Astrocyte of the spinal cord (primary cell): ENCODE measurements around the gene NKX2-4.

Experiments used
- DNase-seq: peaks from one replicate; pipeline ENCODE4 v3.0.0; 2011; ENCODE audit warnings: low read depth, low spot score
- H3K4me3 ChIP-seq: 2 replicates; pipeline ENCODE4 v1.5.1; 2011; ENCODE audit warnings: low read depth, mild to moderate bottlenecking, low read length, moderate library complexity
- in situ Hi-C: cut with HindIII; loops from 2 replicates; pipeline ENCODE4 v1.10.0; 2017; ENCODE audit warnings: low sequenced_read_pairs
- TF ChIP-seq, protein P1 (sequence below): IDR thresholded peaks from 2 replicates; pipeline ENCODE4 v1.5.1; 2012; ENCODE audit warnings: low read depth, mild to moderate bottlenecking, low read length, inconsistent platforms

NKX2-4 gene

DNA sequence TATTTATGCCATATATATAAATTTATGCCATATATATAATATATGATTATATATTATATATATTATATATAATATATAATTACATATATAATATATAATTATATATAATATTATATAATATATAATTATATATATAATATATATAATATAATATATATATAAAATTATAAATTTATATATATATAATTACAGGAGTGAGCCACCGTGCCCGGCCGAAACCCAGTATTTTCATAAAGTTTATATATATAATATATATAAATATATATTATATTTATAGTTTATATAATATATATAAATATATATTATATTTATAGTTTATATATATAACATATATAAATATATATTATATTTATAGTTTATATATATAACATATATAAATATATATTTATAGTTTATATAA, 31.6 kb downstream of the NKX2-4 start:
- TF ChIP-seq, protein P1, sequence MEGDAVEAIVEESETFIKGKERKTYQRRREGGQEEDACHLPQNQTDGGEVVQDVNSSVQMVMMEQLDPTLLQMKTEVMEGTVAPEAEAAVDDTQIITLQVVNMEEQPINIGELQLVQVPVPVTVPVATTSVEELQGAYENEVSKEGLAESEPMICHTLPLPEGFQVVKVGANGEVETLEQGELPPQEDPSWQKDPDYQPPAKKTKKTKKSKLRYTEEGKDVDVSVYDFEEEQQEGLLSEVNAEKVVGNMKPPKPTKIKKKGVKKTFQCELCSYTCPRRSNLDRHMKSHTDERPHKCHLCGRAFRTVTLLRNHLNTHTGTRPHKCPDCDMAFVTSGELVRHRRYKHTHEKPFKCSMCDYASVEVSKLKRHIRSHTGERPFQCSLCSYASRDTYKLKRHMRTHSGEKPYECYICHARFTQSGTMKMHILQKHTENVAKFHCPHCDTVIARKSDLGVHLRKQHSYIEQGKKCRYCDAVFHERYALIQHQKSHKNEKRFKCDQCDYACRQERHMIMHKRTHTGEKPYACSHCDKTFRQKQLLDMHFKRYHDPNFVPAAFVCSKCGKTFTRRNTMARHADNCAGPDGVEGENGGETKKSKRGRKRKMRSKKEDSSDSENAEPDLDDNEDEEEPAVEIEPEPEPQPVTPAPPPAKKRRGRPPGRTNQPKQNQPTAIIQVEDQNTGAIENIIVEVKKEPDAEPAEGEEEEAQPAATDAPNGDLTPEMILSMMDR: no peak
- DNase-seq: no peak
- in situ Hi-C loops: no loop called here

DNA sequence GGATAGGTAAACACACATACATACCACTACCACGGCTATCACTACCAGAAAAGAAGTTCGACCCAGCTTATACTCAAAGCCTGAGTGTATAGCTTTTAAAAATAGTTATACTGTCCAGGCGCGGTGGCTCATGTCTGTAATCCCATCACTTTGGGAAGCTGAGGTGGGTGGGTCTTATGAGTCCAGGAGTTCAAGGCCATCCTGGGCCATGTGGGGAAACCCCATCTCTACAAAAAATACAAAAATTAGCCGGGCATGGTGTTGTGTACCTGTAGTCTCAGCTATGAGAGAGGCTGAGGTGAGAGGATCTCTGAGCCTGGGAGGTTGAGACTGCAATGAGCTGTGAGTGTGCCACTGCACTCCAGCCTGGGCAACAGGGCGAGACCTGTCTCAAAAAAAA, 32.9 kb downstream of the NKX2-4 start:
- TF ChIP-seq, protein P1: no peak
- H3K4me3 ChIP-seq: no peak overlapping the region
- in situ Hi-C loops: no loop called here
- DNase-seq: no peak

More for the DNA sequence above, 31.6 kb downstream of the NKX2-4 start:
- H3K4me3 ChIP-seq: no peak overlapping the region

DNA sequence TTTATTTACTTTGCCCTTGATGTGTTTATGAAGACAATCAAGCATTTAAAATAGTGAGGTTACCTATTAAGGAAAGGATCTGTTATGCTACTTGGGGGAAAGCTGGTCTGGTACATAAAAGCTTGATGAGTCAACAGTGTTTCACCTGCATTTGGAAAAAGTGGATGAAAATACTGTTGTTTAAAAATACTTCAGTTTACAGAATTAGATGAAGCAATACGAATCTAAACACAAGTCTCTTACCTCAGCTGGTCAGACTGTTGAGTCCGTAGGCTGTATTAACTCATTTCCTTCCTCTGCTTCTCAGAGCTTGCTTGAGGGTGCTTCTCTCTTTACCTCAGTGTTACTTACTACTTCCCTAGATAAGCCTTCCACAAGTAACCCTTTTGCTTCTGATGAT, 36.1 kb downstream of the NKX2-4 start:
- no peak for DNase-seq
- TF ChIP-seq, protein P1: no peak
- H3K4me3 ChIP-seq: no peak overlapping the region
- in situ Hi-C loops: no loop called here

DNA sequence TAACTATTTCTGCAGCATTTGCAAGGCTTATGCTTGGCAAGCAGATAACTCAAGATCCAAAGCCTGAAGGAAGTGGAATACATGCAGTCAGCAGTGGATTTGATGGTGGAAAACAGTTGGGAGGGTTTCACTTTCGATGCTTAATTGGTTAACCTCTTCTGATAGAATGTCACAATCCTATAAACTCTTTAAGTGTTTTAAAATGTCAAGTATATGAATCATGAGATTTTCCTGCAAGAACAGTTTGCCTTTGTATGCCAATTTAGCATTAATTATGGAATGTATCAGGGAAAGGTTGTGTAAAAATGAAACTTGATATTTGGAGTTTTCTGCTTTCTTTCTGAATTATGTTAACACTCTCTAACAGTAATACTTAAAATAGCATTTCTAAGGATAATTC, 36.6 kb downstream of the NKX2-4 start:
- no peak overlapping the region for H3K4me3 ChIP-seq
- TF ChIP-seq, protein P1: no peak
- no peak for DNase-seq
- in situ Hi-C loops: no loop called here

DNA sequence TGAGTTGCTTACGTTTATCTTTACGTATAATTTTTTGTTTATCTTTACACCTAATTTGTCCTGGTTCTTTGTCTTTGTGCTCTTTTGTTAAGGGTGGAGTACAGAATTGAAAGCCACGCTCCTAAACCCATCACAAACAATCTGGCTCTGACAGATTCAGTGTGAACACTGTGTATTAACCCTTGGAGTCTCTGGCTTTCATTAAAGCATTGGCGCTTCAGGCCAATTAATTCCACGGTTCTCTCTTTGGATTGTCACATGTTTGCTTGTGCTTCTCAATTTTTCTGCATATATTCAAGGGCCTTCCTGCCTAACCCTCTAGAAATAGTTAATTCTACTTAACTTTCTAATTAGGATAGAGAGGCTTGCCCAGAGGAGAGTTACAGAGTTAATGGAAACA, 38.6 kb downstream of the NKX2-4 start:
- in situ Hi-C loops: no loop called here
- no peak overlapping the region for H3K4me3 ChIP-seq
- TF ChIP-seq, protein P1: no peak
- no peak for DNase-seq

DNA sequence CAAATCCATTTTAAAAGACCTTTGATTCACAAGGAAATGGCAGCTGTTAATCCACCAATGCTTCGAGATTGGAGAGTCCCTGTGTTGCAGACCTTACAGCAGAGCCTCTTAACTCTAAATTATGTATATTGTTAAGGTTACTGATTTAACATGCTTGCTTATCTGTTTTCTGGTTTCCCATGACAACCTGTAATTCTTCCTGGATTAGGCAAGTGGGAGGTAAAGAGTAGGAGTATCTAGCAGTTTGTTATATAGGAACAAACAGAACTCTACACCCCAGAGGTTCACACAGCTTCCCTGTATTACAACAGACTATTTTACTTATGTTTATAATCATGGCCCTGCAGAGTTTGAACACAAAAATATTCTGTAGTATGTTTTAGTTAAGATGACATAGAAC, 39.5 kb downstream of the NKX2-4 start:
- TF ChIP-seq, protein P1: no peak
- no peak overlapping the region for H3K4me3 ChIP-seq
- in situ Hi-C loops: no loop called here
- no peak for DNase-seq

DNA sequence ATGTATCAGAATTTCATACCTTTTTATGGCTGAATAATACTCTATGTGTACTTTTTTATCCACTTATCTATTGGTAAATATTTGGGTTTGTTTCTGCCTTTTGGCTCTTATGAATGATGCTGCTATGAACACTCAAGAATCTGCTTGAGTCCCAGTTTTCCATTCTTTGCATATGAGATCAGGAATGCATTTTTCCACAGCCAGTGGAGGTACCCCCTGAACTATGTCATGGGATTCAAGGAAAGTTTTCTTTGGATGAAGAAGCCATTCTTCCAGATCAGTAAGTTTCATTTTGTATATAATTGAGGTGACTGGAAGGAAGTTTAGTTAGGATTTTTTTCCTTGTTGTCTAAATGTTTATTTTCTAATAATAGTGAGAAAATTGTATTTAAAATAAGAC, 40.9 kb downstream of the NKX2-4 start:
- DNase-seq: no peak
- no peak overlapping the region for H3K4me3 ChIP-seq
- in situ Hi-C loops: no loop called here
- TF ChIP-seq, protein P1: no peak
